ENCODE data around the gene ZDHHC8. TPM values are rescaled to one million over a fixed set of nuclear protein-coding genes. Genes with fewer than 3 reads are reported as not detected.

ZDHHC8 gene
- total RNA-seq, 4 donors from 2014 or later: 14.7 to 56.5 (median 17.1) TPM

GRCh38 chr22:20088263-20088648 is 43.3 kb upstream of the ZDHHC8 start:
- H3K9me3 ChIP-seq: no peaks in the 10 kb centered on the region
- intact Hi-C loops (cut with DNase I; ENCODE audit: low total_unique reads): no loop called here
- H3K27ac ChIP-seq: no peak overlapping the region
- H3K4me1 ChIP-seq: peaks cover 2 to 19% (median 7%) of the 10 kb centered on the region in 4 donors
- TF ChIP-seq POLR2A (IDR thresholded peaks at IDR 0.05): no peak
- no peak for TF ChIP-seq EP300 (IDR thresholded peaks at IDR 0.05; ENCODE audit: low read depth)
- no peak for TF ChIP-seq CTCF (IDR thresholded peaks at IDR 0.05)
- no peak for TF ChIP-seq POLR2AphosphoS5 (IDR thresholded peaks at IDR 0.05)
- no peaks in the 10 kb centered on the region for H3K27me3 ChIP-seq
- no peak overlapping the region for H3K4me3 ChIP-seq
- no peak for DNase-seq
- in situ Hi-C loops (cut with MboI; ENCODE audit: low pct_ligation_motif_present in 1 of 4, low pct_unique_long_range_greater_than_20kb in 1 of 4, low sequenced_read_pairs in 3 of 4): no loop called here
- peaks cover 0 to 74% (median 19%) of the 10 kb centered on the region in 4 donors for H3K36me3 ChIP-seq
- WGBS, 2 donors (ENCODE audit: low coverage in 1 of 2): 85 to 93% methylated on average over 3 to 8 of the region's 8 CpGs

GRCh38 chr22:20089226-20089976 is 42.2 kb upstream of the ZDHHC8 start:
- H3K9me3 ChIP-seq: no peaks in the 10 kb centered on the region
- peaks cover 0 to 8% (median under 1%) of the 10 kb centered on the region in 4 donors for H3K4me1 ChIP-seq
- intact Hi-C loops (cut with DNase I; ENCODE audit: low total_unique reads) (no loop called here), in situ Hi-C loops (cut with MboI; ENCODE audit: low pct_ligation_motif_present in 1 of 4, low pct_unique_long_range_greater_than_20kb in 1 of 4, low sequenced_read_pairs in 3 of 4) (no loop called here)
- H3K4me3 ChIP-seq: no peak overlapping the region
- H3K36me3 ChIP-seq: peaks cover 0 to 85% (median 20%) of the 10 kb centered on the region in 4 donors
- TF ChIP-seq CTCF (IDR thresholded peaks at IDR 0.05) (no peak), POLR2A (IDR thresholded peaks at IDR 0.05) (no peak), EP300 (IDR thresholded peaks at IDR 0.05; ENCODE audit: low read depth) (no peak), POLR2AphosphoS5 (IDR thresholded peaks at IDR 0.05) (no peak)
- DNase-seq: no peak
- H3K27me3 ChIP-seq: no peaks in the 10 kb centered on the region
- no peak overlapping the region for H3K27ac ChIP-seq
- 94% methylated on average over 17 of the region's 17 CpGs; no CpG with 5 or more reads in 1 of the 2 donors for WGBS, 2 donors (ENCODE audit: low coverage in 1 of 2)

- in situ Hi-C loops (cut with MboI; ENCODE audit: low pct_ligation_motif_present in 1 of 4, low pct_unique_long_range_greater_than_20kb in 1 of 4, low sequenced_read_pairs in 3 of 4): no loop called here
- Histone ChIP-seq H3K4me1 (peaks cover 0 to under 1% (median 0%) of the 10 kb centered on the region in 4 donors), H3K4me3 (no peak overlapping the region), H3K27ac (no peak overlapping the region), H3K9me3 (no peaks in the 10 kb centered on the region), H3K36me3 (peaks cover 0 to 91% (median 20%) of the 10 kb centered on the region in 4 donors), H3K27me3 (no peaks in the 10 kb centered on the region)
- WGBS, 2 donors (ENCODE audit: low coverage in 1 of 2): 80 to 88% methylated on average over 1 to 11 of the region's 11 CpGs
- TF ChIP-seq EP300 (IDR thresholded peaks at IDR 0.05; ENCODE audit: low read depth) (no peak), CTCF (IDR thresholded peaks at IDR 0.05) (no peak)
- intact Hi-C loops (cut with DNase I; ENCODE audit: low total_unique reads): no loop called here
- DNase-seq: no peak
Observed at GRCh38 chr22:20089977-20090729, 41.5 kb upstream of the ZDHHC8 start.

GRCh38 chr22:20090730-20091240 is 40.8 kb upstream of the ZDHHC8 start:
- WGBS, 2 donors (ENCODE audit: low coverage in 1 of 2): 63 to 88% methylated on average over 2 to 9 of the region's 9 CpGs
- TF ChIP-seq POLR2AphosphoS5 (IDR thresholded peaks at IDR 0.05): no peak
- no peak for TF ChIP-seq EP300 (IDR thresholded peaks at IDR 0.05; ENCODE audit: low read depth)
- no peak for TF ChIP-seq POLR2A (IDR thresholded peaks at IDR 0.05)
- TF ChIP-seq CTCF (IDR thresholded peaks at IDR 0.05): no peak
- peaks cover 0 to 95% (median 22%) of the 10 kb centered on the region in 4 donors for H3K36me3 ChIP-seq
- H3K4me3 ChIP-seq: no peak overlapping the region
- in situ Hi-C loops (cut with MboI; ENCODE audit: low pct_ligation_motif_present in 1 of 4, low pct_unique_long_range_greater_than_20kb in 1 of 4, low sequenced_read_pairs in 3 of 4) (no loop called here), intact Hi-C loops (cut with DNase I; ENCODE audit: low total_unique reads) (no loop called here)
- no peak for DNase-seq
- no peak overlapping the region for H3K27ac ChIP-seq
- H3K4me1 ChIP-seq: no peaks in the 10 kb centered on the region
- no peaks in the 10 kb centered on the region for H3K9me3 ChIP-seq
- no peaks in the 10 kb centered on the region for H3K27me3 ChIP-seq
